Head of caudate nucleus (tissue), 42 donors: Measurements from ENCODE around the gene FKBP2.

Source experiments
- DNase-seq, 42 donors: peaks; one replicate each; pipeline versions ENCODE4 v3.0.0 to v3.0.0-alpha.2; 2020 to 2021; ENCODE audit warnings: mixed read lengths in 7 of 42
- intact Hi-C: fragments of 100-400 bp; cut with DNase I; formaldehyde crosslinking; loops from one replicate; pipeline ENCODE4 v1.15.0; 2022

FKBP2 gene

DNA sequence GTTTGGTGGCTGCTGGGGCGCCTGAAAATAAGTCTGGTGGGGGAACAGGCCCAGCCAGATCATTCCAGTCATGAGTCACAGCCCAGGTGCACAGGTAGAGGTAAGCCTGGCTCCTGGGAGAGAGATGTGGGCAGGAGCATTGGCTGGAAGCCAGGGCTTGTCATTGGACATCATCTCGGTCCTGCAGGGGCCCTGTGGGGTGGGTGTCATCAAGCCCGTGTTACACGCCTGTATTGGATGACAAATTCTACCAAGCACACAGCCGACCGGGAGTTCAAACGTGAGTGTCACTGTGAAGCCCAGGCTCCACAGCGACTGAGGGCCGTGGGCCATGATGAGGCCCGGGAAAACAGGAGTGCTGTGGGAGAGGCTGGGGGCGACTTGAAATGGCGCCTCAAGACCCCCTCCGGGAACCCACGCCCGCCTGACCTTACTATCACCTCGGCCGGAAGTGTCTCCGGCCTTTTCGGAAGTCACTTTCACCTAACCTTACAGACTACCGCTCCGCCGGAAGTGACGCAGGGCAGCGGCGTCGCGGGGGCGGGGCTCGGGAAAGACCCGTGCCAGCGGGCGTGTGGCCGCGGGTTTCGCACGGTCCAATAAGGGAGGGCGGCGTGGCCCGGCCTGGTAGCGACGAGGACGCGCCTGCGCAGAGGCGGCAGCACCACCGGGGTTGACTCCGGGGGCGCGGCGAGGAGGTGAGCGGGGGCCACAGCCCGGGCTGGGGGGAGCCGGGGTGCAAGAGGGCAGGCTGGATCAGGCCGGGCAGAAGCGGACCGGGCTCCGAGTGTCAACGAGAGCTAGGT, at the start of gene FKBP2:
FKBP2 (plus strand) TSS at position 661 of the 806 bp plus-strand sequence. CDS start 1,293 bp downstream, outside the sequence.
- peak; percentile 92 to 99 (median 97) for DNase-seq
- intact Hi-C loops: no loop called here

DNA sequence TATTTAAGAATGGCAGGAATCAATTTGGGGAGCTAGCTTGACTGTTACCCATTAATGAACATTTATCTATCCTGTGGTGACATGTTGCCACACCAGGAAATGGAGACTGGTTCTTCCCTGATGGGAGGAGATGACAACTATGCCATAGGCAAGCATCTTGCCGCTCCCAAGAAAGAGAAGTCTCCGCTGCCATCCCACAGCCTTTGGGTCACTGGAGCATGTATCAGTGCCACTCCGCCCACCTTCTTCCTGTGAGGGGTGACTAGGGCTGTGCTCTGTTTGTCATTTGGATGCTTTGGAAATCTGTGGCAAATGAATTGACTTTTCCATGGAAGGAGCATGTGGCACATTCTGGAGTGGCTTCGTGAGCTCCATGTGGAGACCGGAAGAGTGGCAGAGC, 48.5 kb upstream of the FKBP2 start:
- DNase-seq: no peak
- intact Hi-C loops: no loop called here

- peak in 5 of 42 donors; percentile 22 to 51 (median 41) for DNase-seq
- intact Hi-C loops: no loop called here
These were observed 44.3 kb upstream of the FKBP2 start for GRCh38 chr11:64196626-64197025.

GRCh38 chr11:64198511-64198910, 42.4 kb upstream of the FKBP2 start:
- intact Hi-C loops: no loop called here
- DNase-seq: no peak

DNA sequence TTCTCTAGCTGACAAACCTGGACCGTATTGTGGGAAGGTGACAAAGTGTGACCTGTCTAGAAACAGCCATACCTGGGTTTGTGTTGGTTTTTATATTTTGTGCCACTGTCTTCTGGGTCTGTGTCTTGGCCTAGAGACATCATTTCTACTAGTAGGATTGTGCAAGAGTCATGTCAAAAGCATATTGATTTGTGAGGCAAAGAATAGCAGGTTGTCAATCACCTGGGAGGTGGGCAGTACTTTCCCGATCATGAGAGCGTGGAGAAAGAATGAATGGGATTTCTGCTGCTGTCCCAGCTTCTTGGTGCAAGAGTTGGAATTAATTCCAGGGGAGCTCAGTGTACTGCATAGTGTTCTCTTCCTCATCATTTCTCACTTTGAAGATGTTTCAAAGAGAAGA, 39.4 kb upstream of the FKBP2 start:
- intact Hi-C loops: no loop called here
- no peak for DNase-seq

DNA sequence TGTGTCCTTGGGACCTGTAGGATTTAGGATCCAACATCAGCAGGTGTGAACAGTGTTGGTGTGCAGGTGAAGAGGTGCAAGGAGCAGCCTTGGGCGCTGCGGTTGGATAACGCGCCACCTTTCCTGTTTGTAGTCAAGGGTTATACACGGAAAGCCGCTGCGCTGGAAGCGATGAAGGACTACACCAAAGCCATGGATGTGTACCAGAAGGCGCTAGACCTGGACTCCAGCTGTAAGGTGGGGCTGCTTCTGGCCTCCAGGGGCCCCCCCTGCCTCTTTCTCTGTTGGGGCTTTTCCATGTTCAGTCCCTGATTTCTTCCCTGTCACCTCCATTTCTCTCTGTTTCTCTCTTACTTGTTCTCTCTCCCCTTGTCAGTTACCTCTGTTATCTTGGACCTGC, 37.9 kb upstream of the FKBP2 start:
- intact Hi-C loops: no loop called here
- no peak for DNase-seq

GRCh38 chr11:64203421-64204079, 37.3 kb upstream of the FKBP2 start:
- intact Hi-C loops: no loop called here
- DNase-seq: no peak

DNA sequence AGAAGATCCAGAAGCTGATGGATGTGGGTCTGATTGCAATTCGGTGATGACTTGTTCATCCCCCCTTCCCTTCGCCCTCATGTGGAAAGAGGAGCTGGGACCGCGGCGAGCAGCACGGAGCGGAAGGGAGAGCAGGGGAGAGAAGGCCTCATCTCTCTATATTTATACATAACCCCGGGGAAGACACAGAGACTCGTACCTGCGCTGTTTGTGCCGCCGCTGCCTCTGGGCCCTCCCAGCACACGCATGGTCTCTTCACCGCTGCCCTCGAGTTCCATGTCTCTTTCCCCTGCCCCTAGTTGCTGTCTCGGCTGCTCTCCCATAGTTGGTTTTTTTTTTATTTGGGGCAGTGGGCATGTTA, 36.8 kb upstream of the FKBP2 start:
- no peak for DNase-seq
- intact Hi-C loops: no loop called here

GRCh38 chr11:64204464-64204989, 36.4 kb upstream of the FKBP2 start:
- peak; percentile 75 to 94 (median 88) for DNase-seq
- intact Hi-C loops: no loop called here

- intact Hi-C loops: no loop called here
- peak in 12 of 42 donors; percentile 29 to 68 (median 55) for DNase-seq
These were observed 34.2 kb upstream of the FKBP2 start, which contains the start of gene FERMT3 for GRCh38 chr11:64206457-64207255. Gene FERMT3 (plus strand): TSS chr11:64206721. CDS start chr11:64207365, 644 bp downstream.

GRCh38 chr11:64207256-64208085, 33.4 kb upstream of the FKBP2 start:
- intact Hi-C loops: no loop called here
- DNase-seq: peak in 28 of 42 donors; percentile 37 to 78 (median 60)

- intact Hi-C loops: no loop called here
- DNase-seq: no peak
These were observed 32.7 kb upstream of the FKBP2 start for GRCh38 chr11:64208086-64208795.

- intact Hi-C loops: no loop called here
- DNase-seq: peak in 2 of 42 donors; percentile 20 to 33
These were observed 31.9 kb upstream of the FKBP2 start for GRCh38 chr11:64208796-64209562.

DNA sequence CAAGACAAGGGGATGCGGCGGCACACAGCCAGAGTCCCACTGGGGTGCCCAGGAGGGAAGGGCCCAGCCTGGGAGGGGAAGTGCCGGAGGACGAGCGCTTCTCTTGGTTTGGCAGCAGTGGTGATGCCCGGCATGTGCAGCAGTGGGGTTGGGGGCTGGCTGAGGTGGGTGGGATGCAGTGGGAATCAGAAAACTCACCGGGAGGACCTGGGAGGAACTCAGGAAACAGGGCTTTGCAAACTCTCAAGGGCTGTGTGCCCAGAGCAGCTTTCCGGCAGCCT, 31.4 kb upstream of the FKBP2 start:
- no peak for DNase-seq
- intact Hi-C loops: no loop called here

- intact Hi-C loops: no loop called here
- DNase-seq: no peak
These were observed 30.4 kb upstream of the FKBP2 start for GRCh38 chr11:64210301-64211020.

- intact Hi-C loops: no loop called here
These were observed 29.6 kb upstream of the FKBP2 start for GRCh38 chr11:64211181-64211872.

More at GRCh38 chr11:64211181-64211872, 29.6 kb upstream of the FKBP2 start:
- no peak for DNase-seq
